GM19025 (cell line): ENCODE data around the gene RAB3GAP2.
"Not testable (repeated sequence)": the region's sequence is repeated elsewhere in the genome, so short reads cannot be mapped to it uniquely, and the experiment has no call there.

Experiments used
- ATAC-seq: cut with Tn5 transposase; IDR thresholded peaks from one replicate; pipeline ENCODE4 v1.9.1; 2021; ENCODE audit warnings: mild to moderate bottlenecking, low read depth, moderate library complexity; ENCODE audit not compliant: unreplicated experiment

Gene RAB3GAP2

DNA sequence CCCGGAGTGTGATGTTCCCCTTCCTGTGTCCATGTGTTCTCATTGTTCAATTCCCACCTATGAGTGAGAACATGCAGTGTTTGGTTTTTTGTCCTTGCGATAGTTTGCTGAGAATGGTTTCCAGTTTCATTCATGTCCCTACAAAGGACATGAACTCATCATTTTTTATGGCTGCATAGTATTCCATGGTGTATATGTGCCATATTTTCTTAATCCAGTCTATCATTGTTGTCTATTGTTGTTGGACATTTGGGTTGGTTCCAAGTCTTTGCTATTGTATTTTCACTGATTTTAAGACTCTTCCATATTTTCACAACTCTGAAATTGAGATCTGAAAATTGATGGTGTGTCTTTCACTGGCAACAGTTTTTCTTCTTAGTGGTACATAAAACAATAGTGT lies 67.5 kb downstream of the RAB3GAP2 start:
- not testable (repeated sequence) for ATAC-seq

- ATAC-seq = no peak
These were observed 68.4 kb downstream of the RAB3GAP2 start for GRCh38 chr1:220203816-220204215.

DNA sequence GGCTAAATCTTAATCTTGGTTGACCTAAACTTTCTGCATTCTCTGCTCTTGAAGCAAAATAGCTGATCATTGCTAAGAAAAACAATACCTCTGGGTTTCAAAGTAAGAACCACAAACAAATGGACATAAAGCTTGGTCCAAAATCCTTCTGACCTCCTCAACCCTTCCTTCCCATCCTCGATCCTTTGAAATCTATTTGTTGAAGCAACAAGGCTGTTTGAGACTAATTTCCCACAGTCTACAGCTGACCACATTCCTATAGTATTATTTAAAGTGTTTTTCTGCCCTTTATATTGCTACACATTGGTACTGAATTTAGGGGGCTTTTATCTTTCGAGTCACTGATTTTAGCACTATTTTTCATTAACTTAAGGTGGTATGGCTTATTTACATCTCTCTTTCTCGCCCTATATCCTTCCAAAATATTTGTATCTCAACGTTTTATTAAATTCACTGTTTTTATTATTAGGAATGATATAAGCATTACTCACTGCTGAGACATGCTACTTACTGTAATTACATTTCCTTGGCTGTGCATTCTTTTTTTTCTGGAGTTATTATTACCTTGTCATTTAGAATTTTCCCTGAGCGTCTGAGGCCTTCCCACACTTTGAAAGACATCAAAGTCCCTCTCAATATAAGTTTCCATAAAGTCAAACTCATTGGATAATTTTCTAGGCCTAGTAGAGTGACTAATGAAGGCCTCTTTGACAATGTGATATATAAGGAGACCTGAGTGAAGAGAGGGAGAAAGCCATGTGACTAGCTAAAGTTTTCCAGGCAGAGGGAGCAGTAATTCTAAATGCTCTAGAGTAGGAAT lies 73.9 kb downstream of the RAB3GAP2 start:
- ATAC-seq = no peak

GRCh38 chr1:220195701-220196100 lies 76.6 kb downstream of the RAB3GAP2 start:
- ATAC-seq = no peak

DNA sequence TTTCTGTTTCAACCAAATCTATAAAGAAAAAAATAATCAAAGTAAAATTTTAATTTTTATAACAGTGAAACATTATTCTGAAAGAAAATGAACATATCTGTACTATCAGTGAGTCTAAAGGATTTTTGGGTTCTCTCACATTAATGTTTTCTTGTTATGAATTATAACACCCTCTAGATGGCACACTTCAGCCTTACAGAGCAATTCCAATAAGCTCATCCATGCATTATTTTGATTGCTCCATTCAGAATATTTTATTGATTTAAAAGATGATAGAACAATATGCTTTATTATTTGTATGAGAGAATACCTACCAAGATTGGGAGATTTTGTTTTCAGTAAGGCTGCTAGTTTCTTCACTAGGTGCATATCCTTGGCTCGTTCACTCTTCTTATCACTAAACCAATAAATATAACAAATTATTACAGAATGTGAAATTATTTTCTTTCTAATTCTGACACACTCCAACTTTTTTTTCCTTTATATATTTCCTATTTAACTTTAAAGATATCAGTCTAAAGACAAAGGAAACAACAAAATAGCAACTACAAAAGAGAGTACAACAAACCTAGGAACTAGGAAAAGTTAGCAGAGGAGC lies 82.4 kb downstream of the RAB3GAP2 start:
- ATAC-seq = no peak

GRCh38 chr1:220188538-220188937 lies 83.7 kb downstream of the RAB3GAP2 start:
- ATAC-seq = no peak

DNA sequence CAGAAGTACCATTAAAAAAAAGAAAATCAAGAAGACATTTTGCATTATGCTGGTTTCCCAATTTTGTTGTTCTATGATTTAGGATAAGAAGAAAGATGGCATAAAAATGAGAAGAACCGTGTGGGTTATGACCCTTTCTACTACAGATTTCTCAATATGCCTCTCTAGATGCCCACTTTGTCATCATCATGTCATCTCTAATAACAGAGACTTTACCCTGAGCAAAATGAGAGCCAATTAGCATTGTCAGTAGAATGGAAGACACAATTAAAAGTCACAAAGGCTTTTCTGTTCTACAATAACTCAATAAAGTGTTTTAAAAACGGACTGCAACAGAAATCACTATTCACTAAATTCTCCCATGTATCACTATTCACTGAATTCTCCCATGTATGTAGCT lies 85.5 kb downstream of the RAB3GAP2 start:
- no peak for ATAC-seq

DNA sequence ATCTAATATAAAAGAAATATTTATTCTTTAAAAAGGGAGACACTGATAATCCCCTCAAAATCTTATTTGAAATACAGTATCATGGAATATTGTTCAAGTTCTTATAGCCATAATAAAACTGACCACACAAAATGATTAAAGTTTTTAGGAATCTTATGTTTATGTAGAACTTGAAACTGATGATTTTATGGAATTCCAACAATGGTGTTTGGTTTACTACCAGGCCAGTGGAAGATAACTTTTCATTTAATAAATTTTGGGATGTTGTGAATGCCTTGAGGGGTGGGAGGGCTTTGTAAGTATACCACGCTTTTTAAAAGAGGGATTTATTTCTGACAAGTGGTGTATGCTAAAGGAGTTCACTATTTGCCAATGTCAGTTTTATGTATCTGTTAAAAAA lies 87.7 kb downstream of the RAB3GAP2 start:
- no peak for ATAC-seq

GRCh38 chr1:220182656-220183055 lies 89.6 kb downstream of the RAB3GAP2 start:
- ATAC-seq = no peak

- no peak for ATAC-seq
These were observed 90.1 kb downstream of the RAB3GAP2 start for GRCh38 chr1:220182111-220182510.

DNA sequence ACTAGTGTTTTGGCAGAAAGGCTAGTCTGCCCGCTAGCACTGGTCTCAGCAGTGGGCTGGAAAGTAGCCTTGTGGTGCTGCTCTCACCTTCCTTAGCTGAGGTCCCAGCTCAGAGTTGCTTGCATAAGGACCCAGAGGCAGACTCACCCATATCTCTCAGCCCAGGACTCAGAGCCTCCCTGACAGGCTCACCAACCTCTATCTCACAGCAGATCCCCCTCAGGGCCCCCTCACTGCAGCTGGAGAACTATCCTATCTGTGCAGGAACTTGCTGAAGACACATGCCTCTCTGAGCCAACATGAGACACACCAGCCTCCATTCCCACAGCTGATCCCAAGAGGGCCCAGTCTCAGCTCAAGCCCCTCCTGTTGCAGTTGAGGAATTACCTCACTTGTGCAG lies 95.7 kb downstream of the RAB3GAP2 start:
- ATAC-seq = no peak

GRCh38 chr1:220170836-220171526 lies 101.3 kb downstream of the RAB3GAP2 start:
- no peak for ATAC-seq

DNA sequence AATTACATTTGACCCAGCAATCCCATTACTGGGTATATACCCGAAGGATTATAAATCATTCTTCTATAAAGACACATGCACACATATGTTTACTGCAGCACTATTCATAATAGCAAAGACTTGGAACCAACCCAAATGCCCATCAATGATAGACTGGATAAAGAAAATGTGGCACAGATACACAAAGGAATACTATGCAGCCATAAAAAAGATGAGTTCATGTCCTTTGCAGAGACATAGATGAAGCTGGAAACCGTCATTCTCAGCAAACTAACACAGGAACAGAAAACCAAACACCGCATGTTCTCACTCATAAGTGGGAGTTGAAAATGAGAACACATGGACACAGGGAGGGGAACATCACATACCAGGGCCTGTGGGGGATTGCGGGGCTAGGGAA lies 102.4 kb downstream of the RAB3GAP2 start:
- not testable (repeated sequence) for ATAC-seq

DNA sequence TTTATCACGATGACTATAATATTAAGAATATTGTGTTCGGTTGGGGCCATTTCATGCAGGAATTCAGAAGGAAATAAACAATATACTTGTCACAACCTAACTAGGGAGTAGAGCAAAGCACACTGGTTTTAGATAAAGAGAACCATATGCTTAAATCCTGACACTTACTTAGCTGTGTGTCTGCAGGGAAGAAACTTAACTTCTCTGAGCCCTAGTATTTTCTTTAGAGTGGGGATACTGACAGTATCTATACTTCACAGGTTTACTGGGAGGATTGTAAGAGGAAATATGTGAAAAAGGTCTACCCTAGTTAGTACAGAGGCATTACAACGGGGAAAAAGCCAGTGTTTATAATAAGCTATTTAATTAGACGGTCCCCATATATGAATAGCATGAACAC lies 105.4 kb downstream of the RAB3GAP2 start:
- no peak for ATAC-seq

DNA sequence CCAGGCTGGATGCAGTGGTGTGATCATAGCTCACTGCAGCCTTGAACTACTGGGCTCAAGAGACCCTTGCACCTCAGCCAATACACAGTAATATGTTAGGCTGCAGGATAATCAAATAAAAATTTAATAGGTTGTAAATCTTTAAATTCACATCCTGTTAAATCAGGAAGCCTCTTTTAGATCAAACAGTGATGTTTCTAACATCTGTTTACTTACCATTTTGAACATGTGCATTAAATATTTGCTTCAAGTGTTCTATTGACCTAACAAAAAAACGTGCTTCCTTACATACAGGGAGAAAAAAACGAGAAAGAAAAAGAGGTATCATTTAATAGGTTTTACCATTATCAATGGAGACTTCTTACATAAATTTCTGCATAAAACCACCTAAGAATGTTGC lies 107.7 kb downstream of the RAB3GAP2 start:
- no peak for ATAC-seq

DNA sequence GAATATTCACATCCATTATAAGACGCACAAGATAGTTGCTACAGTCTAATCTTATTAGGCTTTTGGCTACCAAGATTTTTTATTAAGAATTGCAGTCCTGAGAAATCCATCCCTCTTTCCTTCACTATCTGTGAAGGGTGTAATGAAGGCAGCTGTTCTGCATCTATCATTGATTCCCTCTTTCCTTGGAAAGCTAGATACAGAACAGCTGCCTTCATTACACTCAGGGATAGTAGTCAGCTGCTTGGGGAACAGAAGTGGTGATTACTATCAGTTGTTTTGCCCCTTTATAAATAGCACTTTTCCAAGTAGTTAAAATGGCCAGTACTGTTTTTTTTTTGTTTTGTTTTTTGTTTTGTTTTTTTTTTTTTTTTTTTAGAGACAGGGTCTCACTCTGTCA lies 108.1 kb downstream of the RAB3GAP2 start:
- no peak for ATAC-seq

DNA sequence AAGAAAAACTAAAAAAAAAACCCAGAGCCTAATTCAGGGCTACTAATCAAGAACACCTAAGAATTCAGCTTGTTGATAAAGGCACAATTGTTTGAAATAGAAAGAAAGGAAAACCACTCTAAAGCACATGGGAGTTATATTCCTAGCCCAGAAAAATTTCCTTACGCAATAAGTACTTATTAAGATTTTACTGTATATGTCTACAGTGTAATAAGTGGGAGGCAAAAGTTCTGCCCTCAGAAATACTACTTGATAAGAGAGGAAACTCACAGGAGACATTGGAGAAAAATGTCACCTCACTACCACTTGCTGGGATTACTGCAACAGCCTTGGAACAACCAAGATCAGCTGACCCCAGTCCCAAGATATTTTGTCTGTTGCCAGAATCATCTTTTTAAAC lies 112.2 kb downstream of the RAB3GAP2 start:
- ATAC-seq = no peak

GRCh38 chr1:220159041-220159440 lies 113.2 kb downstream of the RAB3GAP2 start:
- no peak for ATAC-seq

GRCh38 chr1:220158530-220158929 lies 113.7 kb downstream of the RAB3GAP2 start:
- not testable (repeated sequence) for ATAC-seq

GRCh38 chr1:220157738-220158137 lies 114.5 kb downstream of the RAB3GAP2 start:
- ATAC-seq = no peak

DNA sequence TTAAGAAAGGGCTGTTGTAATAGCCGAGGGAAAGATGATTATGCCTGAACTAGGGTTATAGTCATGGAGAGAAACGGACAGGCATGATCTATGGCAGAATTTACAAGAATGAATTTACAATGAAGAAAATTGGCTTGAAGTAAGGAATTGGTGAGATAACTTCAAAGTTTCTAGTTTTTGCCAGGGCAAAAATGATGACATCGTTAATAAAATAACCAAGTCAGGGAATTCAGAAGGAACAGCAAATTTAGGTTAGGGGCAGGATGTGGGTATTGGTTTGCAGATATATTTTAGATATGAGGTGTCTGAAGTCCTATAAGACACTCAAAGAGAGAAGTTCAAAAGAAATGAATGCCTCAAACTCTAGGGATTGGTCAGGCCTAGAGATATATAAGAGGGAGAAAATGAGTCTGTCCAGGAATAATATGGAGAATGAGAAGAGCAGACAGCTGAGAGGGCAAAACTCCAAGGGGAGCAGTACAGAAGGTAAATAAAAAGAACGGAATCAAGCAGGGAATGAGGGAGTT lies 115.6 kb downstream of the RAB3GAP2 start:
- no peak for ATAC-seq
